SU-DHL-6 (cell line): ENCODE data around the gene ZNF431.

Experiments
- H2AFZ ChIP-seq: fragments of 200-600 bp; sonication (generic); 2 replicates; pipeline ENCODE4 v1.6.1; 2014; ENCODE audit warnings: low read depth, mild to moderate bottlenecking, moderate library complexity, mixed read lengths, antibody characterized with exemption, low read length; ENCODE audit not compliant: severe bottlenecking
- H3F3A ChIP-seq: fragments of 200-600 bp; shearing (Covaris generic); 2 replicates; pipeline ENCODE4 v1.6.0; 2016; ENCODE audit warnings: antibody characterized with exemption, mild to moderate bottlenecking; ENCODE audit not compliant: insufficient read depth
- H3K27ac ChIP-seq: fragments of 200-600 bp; sonication (generic); 2 replicates; pipeline ENCODE4 v1.5.1; 2016; ENCODE audit warnings: low read depth, mild to moderate bottlenecking, low read length, moderate library complexity, mixed read lengths
- H3K27me3 ChIP-seq: fragments of 200-600 bp; sonication (generic), shearing (Covaris generic); 2 replicates; pipeline ENCODE4 v1.6.0; 2014; ENCODE audit warnings: mild to moderate bottlenecking, low read length
- H3K36me3 ChIP-seq: fragments of 200-600 bp; sonication (generic); 2 replicates; pipeline ENCODE4 v1.6.1; 2014; ENCODE audit warnings: mild to moderate bottlenecking, low read length, mixed read lengths
- H3K4me2 ChIP-seq: fragments of 300-600, 200-600 bp; shearing (Covaris generic), sonication (generic); 2 replicates; pipeline ENCODE4 v1.6.0; 2014; ENCODE audit warnings: low read length, low read depth, mild to moderate bottlenecking; ENCODE audit not compliant: poor library complexity, severe bottlenecking
- H3K4me3 ChIP-seq: fragments of 200-600 bp; sonication (generic); 2 replicates; pipeline ENCODE4 v1.5.1; 2014; ENCODE audit warnings: antibody characterized with exemption, low read length, mild to moderate bottlenecking, mixed read lengths; ENCODE audit not compliant: insufficient read depth, poor library complexity, severe bottlenecking
- H3K79me2 ChIP-seq: fragments of 200-600 bp; sonication (generic); 2 replicates; pipeline ENCODE4 v1.6.1; 2014; ENCODE audit warnings: mild to moderate bottlenecking, low read length, moderate library complexity; ENCODE audit not compliant: insufficient read depth
- H3K9ac ChIP-seq: fragments of 200-600 bp; sonication (generic); 2 replicates; pipeline ENCODE4 v1.7.0; 2014; ENCODE audit warnings: mild to moderate bottlenecking, low read length
- H3K9me2 ChIP-seq: fragments of 200-600 bp; sonication (generic); replicated peaks from 2 replicates; pipeline ENCODE4 v1.6.1; 2014; ENCODE audit warnings: low read length; ENCODE audit not compliant: insufficient read depth
- H3K9me3 ChIP-seq: fragments of 200-600 bp; sonication (generic); 2 replicates; pipeline ENCODE4 v1.6.1; 2014; ENCODE audit warnings: low read length, mixed read lengths; ENCODE audit not compliant: insufficient read depth
- H4K20me1 ChIP-seq: fragments of 200-600 bp; sonication (generic); 2 replicates; pipeline ENCODE4 v1.6.1; 2014; ENCODE audit warnings: low read depth, mild to moderate bottlenecking, antibody characterized with exemption, low read length, moderate library complexity, mixed read lengths
- CTCF ChIP-seq: fragments of 200-600 bp; sonication (generic); IDR thresholded peaks from one replicate; pipeline ENCODE4 v1.5.1; 2017; ENCODE audit warnings: antibody characterized with exemption, mild to moderate bottlenecking, low read length, moderate library complexity; ENCODE audit not compliant: insufficient read depth, poor library complexity, severe bottlenecking
- EZH2phosphoT487 ChIP-seq: fragments of 200-600 bp; sonication (generic), shearing (Covaris generic); conservative IDR thresholded peaks from 2 replicates; pipeline ENCODE4 v1.6.1; 2018; ENCODE audit warnings: mild to moderate bottlenecking, antibody characterized with exemption, low read length, moderate library complexity, mixed read lengths

Gene ZNF431

GRCh38 chr19:21110183-21110582, 31.7 kb upstream of the ZNF431 start:
- Histone ChIP-seq H2AFZ (no peak overlapping the region), H3K27me3 (no peaks in the 10 kb centered on the region), H3K27ac (no peak overlapping the region), H3K9ac (no peak overlapping the region), H4K20me1 (no peaks in the 10 kb centered on the region), H3K9me2 (no peaks in the 10 kb centered on the region), H3K4me2 (no peak overlapping the region), H3K9me3 (no peaks in the 10 kb centered on the region), H3K79me2 (no peaks in the 10 kb centered on the region), H3K4me3 (no peak overlapping the region), H3K36me3 (peaks cover 5% of the 10 kb centered on the region; the same call in 1 of the 2 replicates), H3F3A (no peaks in the 10 kb centered on the region)
- TF ChIP-seq CTCF (no peak), EZH2phosphoT487 (no peak)

GRCh38 chr19:21115430-21115829, 26.4 kb upstream of the ZNF431 start:
- Histone ChIP-seq H3K9ac (no peak overlapping the region), H4K20me1 (no peaks in the 10 kb centered on the region), H3K79me2 (no peaks in the 10 kb centered on the region), H3K4me3 (no peak overlapping the region), H3F3A (no peaks in the 10 kb centered on the region), H3K9me3 (no peaks in the 10 kb centered on the region; the same call in 1 of the 2 replicates), H2AFZ (no peak overlapping the region), H3K36me3 (peaks cover 35% of the 10 kb centered on the region), H3K4me2 (no peak overlapping the region), H3K9me2 (no peaks in the 10 kb centered on the region), H3K27ac (no peak overlapping the region), H3K27me3 (no peaks in the 10 kb centered on the region)
- TF ChIP-seq EZH2phosphoT487 (no peak), CTCF (no peak)

GRCh38 chr19:21117041-21117907, 24.6 kb upstream of the ZNF431 start:
- Histone ChIP-seq H3K4me3 (no peak overlapping the region), H3F3A (no peaks in the 10 kb centered on the region), H3K9me3 (no peaks in the 10 kb centered on the region; the same call in 1 of the 2 replicates), H3K27ac (no peak overlapping the region), H3K27me3 (no peaks in the 10 kb centered on the region), H3K9me2 (no peaks in the 10 kb centered on the region), H4K20me1 (no peaks in the 10 kb centered on the region), H3K4me2 (no peak overlapping the region), H3K79me2 (no peaks in the 10 kb centered on the region), H3K9ac (no peak overlapping the region), H3K36me3 (peaks cover 35% of the 10 kb centered on the region), H2AFZ (no peak overlapping the region)
- no peak for TF ChIP-seq CTCF
- no peak for TF ChIP-seq EZH2phosphoT487
